Keratinocyte (primary cell): ENCODE data around the gene CDCP1. TPM values are rescaled to one million over a fixed set of nuclear protein-coding genes. Genes with fewer than 3 reads are reported as not detected.

Experiments
- DNase-seq: peaks from one replicate; pipeline ENCODE4 v3.0.0-alpha.2; 2011; ENCODE audit warnings: low read depth, missing footprints, low spot score
- FAIRE-seq: peaks from 2 replicates; lab custom pipeline; 2011; peaks lifted over from hg19 to GRCh38; lab: Jason Lieb, UNC
- H2AFZ ChIP-seq: 2 replicates; pipeline ENCODE4 v1.6.0; 2012; ENCODE audit warnings: low read length, control low read depth, inconsistent platforms; ENCODE audit not compliant: control insufficient read depth
- H3K27ac ChIP-seq: 2 replicates; pipeline ENCODE4 v1.5.1; 2011; ENCODE audit warnings: low read length; ENCODE audit not compliant: control insufficient read depth, insufficient read depth
- H3K27me3 ChIP-seq: 3 replicates; pipeline ENCODE4 v1.6.0; 2011; ENCODE audit warnings: low read length; ENCODE audit not compliant: control insufficient read depth, insufficient read depth; ENCODE audit errors: extremely low read depth
- H3K36me3 ChIP-seq, 2 experiments: 2 replicates in 1 of 2; 3 replicates in 1 of 2; pipeline ENCODE4 v1.5.1; 2011; ENCODE audit warnings: low read length in 2 of 2, mild to moderate bottlenecking in 1 of 2; ENCODE audit not compliant: control insufficient read depth in 2 of 2, insufficient read depth in 2 of 2; ENCODE audit errors: extremely low read depth in 1 of 2
- H3K4me1 ChIP-seq: 3 replicates; pipeline ENCODE4 v1.5.1; 2011; ENCODE audit warnings: low read length; ENCODE audit not compliant: control insufficient read depth, insufficient read depth; ENCODE audit errors: extremely low read depth
- H3K4me2 ChIP-seq: 3 replicates; pipeline ENCODE4 v1.6.0; 2011; ENCODE audit warnings: low read depth, low read length; ENCODE audit not compliant: control insufficient read depth, insufficient read depth; ENCODE audit errors: extremely low read depth
- H3K4me3 ChIP-seq, 3 experiments: fragments of 200-600 bp in 1 of 3; sonication (generic) in 1 of 3; 2 replicates in 2 of 3; 3 replicates in 1 of 3; pipeline ENCODE4 v1.5.1; 2011 to 2016; ENCODE audit warnings: low read length in 3 of 3, mild to moderate bottlenecking in 3 of 3, control low read depth in 2 of 3, inconsistent platforms in 1 of 3, low read depth in 1 of 3, mixed read lengths in 1 of 3, mixed run types in 1 of 3, moderate library complexity in 1 of 3; ENCODE audit not compliant: control insufficient read depth in 2 of 3, insufficient read depth in 2 of 3; ENCODE audit errors: extremely low read depth in 1 of 3
- H3K79me2 ChIP-seq: 2 replicates; pipeline ENCODE4 v1.6.0; 2012; ENCODE audit warnings: low read length; ENCODE audit not compliant: control insufficient read depth, insufficient read depth
- H3K9ac ChIP-seq: 3 replicates; pipeline ENCODE4 v1.6.0; 2011; ENCODE audit warnings: low read length; ENCODE audit not compliant: control insufficient read depth, insufficient read depth; ENCODE audit errors: extremely low read depth
- H3K9me1 ChIP-seq: 3 replicates; pipeline ENCODE4 v1.6.0; 2011; ENCODE audit warnings: low read length; ENCODE audit not compliant: control insufficient read depth, insufficient read depth; ENCODE audit errors: extremely low read depth
- H3K9me3 ChIP-seq: 2 replicates; pipeline ENCODE4 v1.5.1; 2012; ENCODE audit warnings: low read depth, low read length; ENCODE audit not compliant: control insufficient read depth
- H4K20me1 ChIP-seq: 3 replicates; pipeline ENCODE4 v1.6.0; 2011; ENCODE audit warnings: low read length; ENCODE audit not compliant: control insufficient read depth, insufficient read depth; ENCODE audit errors: extremely low read depth
- CTCF ChIP-seq, 3 experiments: IDR thresholded peaks in 1 of 3; conservative IDR thresholded peaks in 1 of 3; optimal IDR thresholded peaks in 1 of 3; 2 replicates in 2 of 3; 3 replicates in 1 of 3; pipeline versions ENCODE3 to v1.5.1; 2011; ENCODE audit warnings: low read length in 3 of 3, mild to moderate bottlenecking in 3 of 3, moderate library complexity in 2 of 3, control low read depth in 1 of 3, inconsistent platforms in 1 of 3; ENCODE audit not compliant: insufficient read depth in 2 of 3; ENCODE audit errors: extremely low read depth in 1 of 3
- EZH2 ChIP-seq: IDR thresholded peaks from one replicate; pipeline ENCODE4 v1.6.1; 2012; ENCODE audit warnings: inconsistent platforms, mild to moderate bottlenecking, low read length, moderate library complexity
- dilution Hi-C: fragments of 300-500 bp; cut with MboI; formaldehyde crosslinking; loops from one replicate; pipeline ENCODE4 v1.7.0; 2020; ENCODE audit warnings: low sequenced_read_pairs; ENCODE audit not compliant: extremely low pct_ligation_motif_present
- polyA plus RNA-seq, 5 experiments: library from polyadenylated mRNA; depleted of rRNA in 3 of 5; stranded (reverse) in 3 of 5; stranded (forward) in 1 of 5; unstranded in 1 of 5; fragments of >200 nt; gene quantifications; 1 replicate in 1 of 5; 2 replicates in 3 of 5; 3 replicates in 1 of 5; pipeline versions ENCODE4 v1.2.1 to v1.2.3, GENCODE V29; 2011 to 2012; ENCODE audit warnings: missing spikeins in 2 of 5, low read depth in 1 of 5, low replicate concordance in 1 of 5

The CDCP1 gene
- polyA plus RNA-seq, 1 donor (not counting 4 experiments of a cell fraction or from before 2014, with no cell fraction given) = 85.8 TPM

- Histone ChIP-seq H3K9ac (no peak overlapping the region), H3K36me3 (no peaks in the 10 kb centered on the region), H3K27me3 (no peaks in the 10 kb centered on the region), H3K9me3 (no peaks in the 10 kb centered on the region), H3K4me1 (peaks cover 37% of the 10 kb centered on the region), H2AFZ (no peak overlapping the region), H3K4me3 (no peak overlapping the region), H4K20me1 (no peaks in the 10 kb centered on the region), H3K27ac (no peak overlapping the region), H3K4me2 (no peak overlapping the region), H3K79me2 (no peaks in the 10 kb centered on the region), H3K9me1 (no peaks in the 10 kb centered on the region)
- DNase-seq (no peak), FAIRE-seq (no peak)
- dilution Hi-C loops = no loop called here
- TF ChIP-seq EZH2 = no peak
- no peak for TF ChIP-seq CTCF (optimal IDR thresholded peaks at IDR 0.05 in 1 of 3, IDR thresholded peaks at IDR 0.05 in 1 of 3, conservative IDR thresholded peaks at IDR 0.05 in 1 of 3; ENCODE audit: extremely low read depth in 1 of 3, insufficient read depth in 2 of 3, low read length in 3 of 3)
These were observed 23.1 kb upstream of the CDCP1 start for GRCh38 chr3:45169125-45169904.

GRCh38 chr3:45168451-45168850, 22.3 kb upstream of the CDCP1 start:
- FAIRE-seq = peak; percentile 43

More at GRCh38 chr3:45168451-45168850, 22.3 kb upstream of the CDCP1 start:
- peaks cover 37% of the 10 kb centered on the region for H3K4me1 ChIP-seq
- H3K36me3 ChIP-seq = no peaks in the 10 kb centered on the region
- no peak overlapping the region for H2AFZ ChIP-seq
- TF ChIP-seq EZH2 (no peak), CTCF (optimal IDR thresholded peaks at IDR 0.05 in 1 of 3, IDR thresholded peaks at IDR 0.05 in 1 of 3, conservative IDR thresholded peaks at IDR 0.05 in 1 of 3; ENCODE audit: extremely low read depth in 1 of 3, insufficient read depth in 2 of 3, low read length in 3 of 3) (no peak)
- no peaks in the 10 kb centered on the region for H3K79me2 ChIP-seq
- no peaks in the 10 kb centered on the region for H4K20me1 ChIP-seq
- dilution Hi-C loops = no loop called here
- H3K4me2 ChIP-seq = no peak overlapping the region
- H3K9me1 ChIP-seq = no peaks in the 10 kb centered on the region
- no peak overlapping the region for H3K27ac ChIP-seq
- no peak overlapping the region for H3K9ac ChIP-seq
- H3K9me3 ChIP-seq = no peaks in the 10 kb centered on the region
- no peak for DNase-seq
- H3K27me3 ChIP-seq = no peaks in the 10 kb centered on the region
- no peak overlapping the region for H3K4me3 ChIP-seq
